ENCODE results near the gene PPP1R18. TPM values are rescaled to one million over a fixed set of nuclear protein-coding genes. Genes with fewer than 3 reads are reported as not detected.
"Not testable (repeated sequence)": the region's sequence is repeated elsewhere in the genome, so short reads cannot be mapped to it uniquely, and the experiment has no call there.

The PPP1R18 gene
- total RNA-seq, 2 donors from 2014 or later: 6.3 to 16.7 TPM

DNA sequence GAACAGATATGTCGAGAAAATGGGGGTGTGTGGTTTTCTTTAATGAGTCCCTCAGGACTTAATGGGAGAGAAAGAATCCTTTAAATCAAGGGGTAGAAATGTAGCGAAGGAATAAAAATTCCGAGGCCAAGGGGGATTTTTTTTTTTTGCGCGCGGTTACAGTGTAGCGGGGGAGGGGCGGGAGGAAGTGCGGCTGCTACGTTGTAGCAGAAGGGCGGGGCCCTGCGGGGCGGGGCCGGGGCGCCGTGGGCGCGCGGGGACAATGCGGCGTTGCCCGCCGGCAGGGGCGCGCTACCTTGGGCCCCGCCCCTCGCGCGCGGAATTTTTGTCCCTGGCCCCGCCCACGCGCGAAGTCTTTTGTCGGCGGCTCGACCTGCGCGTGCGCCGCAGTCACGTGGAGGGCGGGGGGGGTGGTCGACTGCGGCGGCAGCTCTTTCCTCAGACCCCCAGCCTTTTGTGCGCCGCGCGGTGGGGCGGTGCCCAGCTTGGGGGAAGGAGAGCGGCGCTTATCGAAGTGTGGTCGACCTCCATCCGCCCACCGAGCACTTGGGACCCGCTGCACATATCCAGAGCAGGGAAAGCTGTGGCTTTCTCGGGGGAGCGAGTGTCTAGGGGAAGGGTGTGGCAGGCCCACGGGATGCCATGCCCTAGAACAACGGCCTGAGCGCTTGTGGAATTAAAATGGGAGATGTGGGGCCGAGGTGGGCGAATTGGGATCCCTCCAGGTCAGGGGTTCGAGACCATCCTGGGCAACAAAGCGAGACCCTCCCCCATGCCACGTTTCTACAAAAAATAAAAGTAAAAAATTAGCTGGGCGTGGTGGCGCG lies 35.0 kb upstream of the PPP1R18 start:
- ATAC-seq (peak; percentile 68), DNase-seq (peak; percentile 89 to 95)
- intact Hi-C loops (cut with DNase I, micrococcal nuclease): loop anchor here (2.0 to 5.0 kb wide), 2 partner anchors 43 to 44 kb away; no protein-coding TSS in a partner anchor

DNA sequence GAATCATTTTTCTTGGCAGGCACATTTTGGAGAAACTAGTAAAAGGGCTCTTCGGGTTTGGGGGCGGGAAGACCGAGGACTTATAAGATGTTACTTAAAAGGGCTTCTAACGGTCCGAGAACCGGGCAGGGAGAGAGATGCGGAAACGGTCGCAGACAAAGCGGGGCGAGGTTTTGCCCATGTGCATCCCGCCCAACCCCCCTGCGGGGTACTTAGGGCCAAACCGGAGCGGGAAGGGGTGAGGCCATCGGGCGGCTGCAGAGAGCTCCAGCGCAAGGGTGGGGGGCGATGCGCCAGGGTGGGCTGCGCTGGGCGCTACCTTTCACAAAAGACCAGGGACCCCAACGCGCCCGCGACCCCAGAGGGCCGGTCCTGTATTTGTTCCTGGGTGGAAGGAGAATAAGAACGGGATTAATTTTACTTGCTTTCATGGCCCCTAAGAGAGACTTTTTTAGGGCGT lies 34.3 kb upstream of the PPP1R18 start:
- intact Hi-C loops (cut with DNase I, micrococcal nuclease): loop anchor here in 1 of 2 donors (5.0 kb wide), 1 partner anchor 43 kb away; no protein-coding TSS in a partner anchor
- DNase-seq (peak; percentile 85 to 87), ATAC-seq (peak; percentile 33)

DNA sequence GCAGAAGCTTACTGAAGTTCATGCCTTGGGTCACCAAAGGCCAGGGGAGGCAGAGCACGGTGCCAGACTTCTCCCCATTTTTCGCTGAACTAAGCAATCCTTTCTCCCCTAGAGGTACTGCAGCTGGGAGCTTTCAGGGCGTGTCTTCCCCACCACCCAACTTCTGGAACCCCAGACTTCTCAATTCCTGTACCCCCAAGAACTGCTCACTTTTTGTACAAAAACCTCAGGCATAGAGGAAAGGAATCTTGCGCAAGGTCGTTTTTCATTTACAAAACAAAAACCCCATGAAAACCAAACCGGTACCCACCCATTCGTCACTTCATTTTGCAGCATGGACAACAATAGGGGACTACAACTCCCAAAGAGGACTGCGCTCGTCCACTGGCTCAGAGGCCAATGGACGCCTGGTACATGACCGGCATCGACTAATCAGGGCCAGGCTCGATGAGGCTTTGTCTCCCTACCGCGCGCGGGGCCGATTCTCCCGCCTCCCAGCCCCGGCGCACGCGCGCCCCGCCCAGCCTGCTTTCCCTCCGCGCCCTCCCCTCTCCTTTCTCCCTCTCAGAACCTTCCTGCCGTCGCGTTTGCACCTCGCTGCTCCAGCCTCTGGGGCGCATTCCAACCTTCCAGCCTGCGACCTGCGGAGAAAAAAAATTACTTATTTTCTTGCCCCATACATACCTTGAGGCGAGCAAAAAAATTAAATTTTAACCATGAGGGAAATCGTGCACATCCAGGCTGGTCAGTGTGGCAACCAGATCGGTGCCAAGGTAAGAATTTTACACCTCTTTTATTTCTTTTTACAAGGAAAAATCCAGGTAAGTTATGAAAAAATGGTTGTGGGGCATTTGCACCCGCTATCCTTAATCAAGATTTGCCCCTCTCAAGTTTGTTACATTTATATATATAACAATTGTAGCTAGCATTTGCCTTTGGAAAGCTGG lies 33.6 kb upstream of the PPP1R18 start, which contains the start of gene TUBB:
TSS of gene TUBB (plus strand) at position 562 of the 947 bp plus-strand sequence. CDS start at position 717, 155 bp downstream.
- intact Hi-C loops (cut with DNase I, micrococcal nuclease): loop anchor here in 1 of 2 donors (5.0 kb wide), 1 partner anchor 43 kb away; no protein-coding TSS in a partner anchor
- DNase-seq: peak; percentile 97 to 98
- peak; percentile 71 for ATAC-seq

GRCh38 chr6:30719356-30719755 lies 32.9 kb upstream of the PPP1R18 start:
- intact Hi-C loops (cut with DNase I, micrococcal nuclease): no loop called here
- no peak for ATAC-seq
- DNase-seq: no peak

DNA sequence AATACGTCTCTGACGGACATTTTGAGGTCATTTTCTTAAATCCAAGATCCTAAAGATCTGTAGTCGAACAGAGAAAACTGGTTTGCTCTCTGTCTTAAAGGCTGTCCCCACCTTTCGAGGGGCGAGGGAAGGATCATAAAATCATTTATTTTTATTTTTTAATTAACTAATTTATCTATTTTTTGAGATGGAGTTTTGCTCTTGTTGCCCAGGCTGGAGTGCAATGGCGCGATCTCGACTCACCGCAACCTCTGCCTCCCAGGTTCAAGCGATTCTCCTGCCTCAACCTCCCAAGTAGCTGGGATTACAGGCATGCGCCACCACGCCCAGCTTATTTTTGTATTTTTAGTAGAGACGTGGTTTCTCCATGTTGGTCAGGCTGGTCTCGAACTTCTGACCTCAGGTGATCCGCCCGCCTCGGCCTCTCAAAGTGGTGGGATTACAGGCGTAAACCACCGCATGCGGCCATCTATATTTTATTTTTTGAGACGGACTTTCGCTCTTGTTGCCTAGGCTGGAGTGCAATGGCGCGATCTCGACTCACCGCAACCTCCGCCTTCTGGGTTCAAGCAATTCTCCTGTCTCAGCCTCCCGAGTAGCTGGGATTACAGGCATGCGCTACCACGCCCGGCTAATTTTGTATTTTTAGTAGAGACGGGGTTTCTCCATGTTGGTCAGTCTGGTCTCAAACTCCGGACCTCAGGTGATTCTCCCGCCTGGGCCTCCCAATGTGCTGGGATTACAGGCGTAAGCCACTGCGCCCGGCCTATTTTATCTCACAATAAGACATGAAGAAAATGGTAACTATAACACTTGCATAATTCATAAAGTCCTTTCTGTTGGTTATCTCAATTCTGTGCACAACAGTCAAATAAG lies 31.6 kb upstream of the PPP1R18 start:
- intact Hi-C loops (cut with DNase I, micrococcal nuclease); ATAC-seq: not testable (repeated sequence)
- DNase-seq: peak in 1 of 2 donors; percentile 31

DNA sequence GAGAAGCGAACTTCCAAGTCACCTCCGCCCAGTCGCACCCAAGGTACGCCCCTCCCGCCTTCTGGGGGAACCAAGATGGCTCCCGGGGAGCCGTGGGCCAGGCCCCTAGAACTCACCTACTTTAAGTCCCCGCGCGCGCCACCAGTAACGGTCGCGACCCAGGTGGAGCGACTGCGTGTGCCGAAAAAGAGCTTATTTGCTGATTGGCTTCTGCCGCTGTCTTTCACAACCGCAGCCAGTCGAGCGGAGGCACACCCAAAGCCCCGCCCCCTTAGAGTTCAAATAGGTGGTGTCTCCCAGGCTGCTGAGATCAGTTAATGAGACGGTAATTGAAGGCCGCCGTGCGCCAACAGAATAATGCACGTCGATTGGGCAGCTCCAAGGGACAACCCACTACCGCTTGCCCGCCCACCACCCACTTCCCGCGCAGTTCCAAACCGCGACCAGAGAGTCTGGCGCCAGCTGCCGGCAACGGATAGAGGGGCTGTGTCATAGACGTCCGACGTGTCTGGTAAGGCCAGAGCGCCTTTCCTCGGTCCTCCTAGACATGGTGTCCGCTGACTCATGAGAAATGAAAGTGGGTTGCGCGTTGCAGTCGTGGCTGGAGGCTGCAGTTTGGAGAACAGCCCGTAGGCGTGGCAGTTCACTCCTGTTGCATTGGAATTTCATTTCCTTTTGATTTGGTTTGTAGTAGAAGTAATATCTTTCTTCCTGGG lies 30.8 kb upstream of the PPP1R18 start, which contains the start of gene MDC1:
TSS of gene MDC1 (minus strand) at position 153 of the 716 bp plus-strand sequence. CDS start 2,106 bp downstream, outside the sequence.
- peak; percentile 73 for ATAC-seq
- peak; percentile 98 to 100 for DNase-seq
- intact Hi-C loops (cut with DNase I, micrococcal nuclease): no loop called here

- no peak for ATAC-seq
- DNase-seq: no peak
- intact Hi-C loops (cut with DNase I, micrococcal nuclease): no loop called here
Observed at GRCh38 chr6:30716879-30717128, 30.4 kb upstream of the PPP1R18 start.

DNA sequence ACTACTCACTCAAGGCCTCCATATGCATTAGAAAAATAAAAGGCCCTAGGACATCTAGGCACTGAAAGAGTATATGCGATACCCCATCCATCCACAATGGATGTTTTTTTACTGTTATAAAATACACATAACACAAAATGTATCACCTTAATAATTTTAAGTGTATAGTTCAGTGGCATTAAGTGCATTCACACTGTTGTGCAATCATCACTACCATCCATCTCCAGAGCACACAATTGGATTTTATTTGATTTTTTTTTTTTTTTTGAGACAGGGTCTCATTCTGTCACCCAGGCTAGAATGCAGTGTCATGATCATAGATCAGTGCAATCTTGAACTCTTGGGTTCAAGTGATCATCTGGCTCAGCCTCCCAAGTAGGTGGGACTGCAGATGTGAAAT lies 27.8 kb upstream of the PPP1R18 start:
- intact Hi-C loops (cut with DNase I, micrococcal nuclease): no loop called here
- ATAC-seq (no peak), DNase-seq (no peak)

DNA sequence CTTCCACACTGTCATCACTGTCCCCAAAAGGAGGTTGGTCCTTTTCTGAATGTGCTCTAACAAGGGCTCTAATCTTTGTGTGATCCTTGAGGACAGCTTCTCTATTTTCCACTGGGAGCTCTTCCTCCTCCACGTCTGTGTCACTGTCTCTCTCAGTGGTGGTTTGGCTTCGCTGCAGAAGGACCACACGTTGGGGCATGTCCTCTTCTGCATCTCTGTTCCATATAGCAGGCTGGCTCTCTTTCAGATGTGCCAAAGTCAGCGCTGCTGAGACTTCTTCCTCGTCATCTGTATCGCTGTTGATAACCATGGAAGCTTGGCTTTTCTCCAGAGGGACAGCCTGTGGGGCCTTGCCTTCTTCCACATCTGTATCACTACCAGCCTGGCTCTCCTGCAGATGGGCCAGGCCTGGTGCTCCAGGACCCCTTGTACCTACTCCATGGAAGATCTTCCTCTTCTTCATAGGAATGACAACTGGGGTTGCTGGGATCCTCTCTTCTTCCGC lies 26.0 kb upstream of the PPP1R18 start:
- DNase-seq (no peak), ATAC-seq (no peak)
- intact Hi-C loops (cut with DNase I, micrococcal nuclease): no loop called here

DNA sequence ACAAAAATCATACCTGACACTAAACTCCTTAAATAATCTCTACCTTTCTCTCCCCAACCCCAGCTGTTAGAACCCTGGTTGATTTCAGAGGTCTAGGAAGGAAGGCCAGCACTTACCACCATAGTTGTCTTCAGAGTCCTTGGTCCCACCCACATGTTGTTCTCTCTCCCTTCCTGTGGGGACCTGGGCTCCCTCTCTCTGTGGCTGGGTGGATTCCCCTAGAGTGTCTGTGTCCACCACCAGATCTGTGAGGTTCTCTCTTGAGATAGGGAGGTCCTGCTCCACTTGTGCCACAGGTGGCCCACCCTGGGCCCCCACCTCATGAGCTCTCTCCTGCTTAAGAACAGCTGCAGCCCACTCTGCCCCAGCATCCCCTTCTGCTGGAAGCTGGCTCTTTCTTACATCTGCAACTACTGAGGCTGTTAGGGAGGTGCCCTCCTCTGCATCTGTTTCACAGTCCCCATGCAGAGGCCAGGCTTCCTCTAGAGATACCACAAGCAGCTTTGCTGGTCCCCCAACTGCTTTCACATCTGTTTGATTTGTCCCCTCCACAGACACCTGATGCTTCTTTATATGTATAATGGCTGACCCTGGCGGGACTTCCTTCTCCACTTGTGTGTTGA lies 25.4 kb upstream of the PPP1R18 start:
- intact Hi-C loops (cut with DNase I, micrococcal nuclease): no loop called here
- DNase-seq (no peak), ATAC-seq (no peak)

DNA sequence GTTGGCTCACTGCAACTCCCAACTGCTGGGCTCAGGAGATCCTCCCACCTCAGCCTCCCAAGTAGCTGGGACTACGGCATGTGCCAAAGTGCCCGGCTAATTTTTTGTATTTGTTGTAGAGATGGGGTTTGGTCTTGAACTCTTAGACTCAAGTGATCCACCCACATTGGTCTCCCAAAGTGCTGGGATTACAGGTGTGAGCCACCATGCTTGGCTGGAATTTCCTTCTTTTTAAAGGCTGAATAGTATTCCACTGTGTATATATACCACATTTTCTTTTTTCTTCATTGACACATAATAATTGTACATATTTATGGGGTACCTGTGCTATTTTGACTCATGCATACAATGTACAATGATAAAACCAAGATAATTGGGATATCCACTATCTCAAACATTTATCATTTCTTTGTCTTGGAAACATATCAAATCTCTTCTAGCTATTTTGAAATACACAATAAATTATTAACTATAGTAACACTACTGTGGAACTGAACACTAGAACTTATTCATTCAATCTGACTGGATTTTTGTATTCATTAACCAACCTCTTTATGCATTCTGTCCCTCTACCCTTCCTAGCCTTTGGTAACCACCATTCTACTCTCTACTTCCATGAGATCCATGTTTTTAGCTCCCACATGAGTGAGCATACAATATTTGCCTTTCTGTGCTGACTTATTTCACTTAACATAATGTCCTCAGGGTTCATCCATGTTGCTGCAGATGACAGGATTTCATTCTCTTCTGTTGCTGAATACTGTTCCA lies 22.8 kb upstream of the PPP1R18 start:
- intact Hi-C loops (cut with DNase I, micrococcal nuclease): no loop called here
- DNase-seq (no peak), ATAC-seq (no peak)

DNA sequence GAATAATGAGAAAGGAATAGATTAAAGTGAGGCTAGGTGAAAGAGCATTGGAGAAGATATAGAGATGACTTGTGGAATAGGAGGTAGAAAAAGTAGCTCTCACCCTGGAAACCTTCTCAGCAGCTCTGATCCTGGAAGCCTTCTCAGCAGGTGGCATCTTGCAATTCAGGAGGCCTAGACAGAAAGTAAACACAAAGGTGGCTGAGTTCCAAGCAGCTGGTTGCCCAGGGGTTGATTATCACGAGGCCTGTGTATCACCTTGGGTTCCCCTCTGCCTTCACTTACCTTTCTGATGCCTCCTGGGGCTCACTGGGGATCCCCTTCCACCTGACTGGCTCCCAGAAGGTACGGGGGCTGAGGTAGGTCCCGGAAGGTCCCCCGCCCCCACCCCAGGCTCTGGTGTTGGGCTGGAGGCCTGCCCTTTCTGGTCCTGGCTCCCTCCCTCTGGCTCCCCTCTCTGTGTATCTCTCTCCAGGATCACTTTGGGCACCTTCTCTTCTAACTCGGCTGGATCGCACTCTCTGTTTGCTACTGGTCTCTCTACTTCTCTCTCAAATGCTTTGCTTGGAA lies 20.9 kb upstream of the PPP1R18 start:
- intact Hi-C loops (cut with DNase I, micrococcal nuclease): no loop called here
- DNase-seq (no peak), ATAC-seq (peak; percentile 76)

- ATAC-seq: no peak
- DNase-seq: no peak
- intact Hi-C loops (cut with DNase I, micrococcal nuclease): no loop called here
Observed at GRCh38 chr6:30705620-30706019, 19.2 kb upstream of the PPP1R18 start.

- no peak for ATAC-seq
- intact Hi-C loops (cut with DNase I, micrococcal nuclease): no loop called here
- no peak for DNase-seq
Observed at GRCh38 chr6:30703821-30704220, 17.4 kb upstream of the PPP1R18 start.

DNA sequence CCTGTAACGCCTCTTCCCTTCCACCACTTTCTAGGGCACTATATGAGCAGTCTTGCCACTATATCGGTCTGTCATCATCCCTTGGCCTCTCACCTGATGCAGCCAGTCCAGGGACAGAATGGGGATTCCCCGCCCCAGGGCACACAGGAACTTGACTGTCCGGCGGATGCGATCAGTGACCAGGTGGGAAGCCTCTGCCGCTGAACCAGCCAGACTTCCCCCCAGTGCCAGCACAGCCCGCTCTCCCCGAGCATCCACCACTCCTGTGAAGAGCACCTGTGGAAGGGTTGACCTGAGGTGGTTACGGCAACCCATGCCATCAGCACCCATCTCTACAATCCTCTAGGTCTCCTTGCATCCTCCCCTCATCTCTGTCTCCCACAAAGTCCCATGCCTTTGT lies 16.6 kb upstream of the PPP1R18 start:
- intact Hi-C loops (cut with DNase I, micrococcal nuclease): no loop called here
- DNase-seq (no peak), ATAC-seq (no peak)

DNA sequence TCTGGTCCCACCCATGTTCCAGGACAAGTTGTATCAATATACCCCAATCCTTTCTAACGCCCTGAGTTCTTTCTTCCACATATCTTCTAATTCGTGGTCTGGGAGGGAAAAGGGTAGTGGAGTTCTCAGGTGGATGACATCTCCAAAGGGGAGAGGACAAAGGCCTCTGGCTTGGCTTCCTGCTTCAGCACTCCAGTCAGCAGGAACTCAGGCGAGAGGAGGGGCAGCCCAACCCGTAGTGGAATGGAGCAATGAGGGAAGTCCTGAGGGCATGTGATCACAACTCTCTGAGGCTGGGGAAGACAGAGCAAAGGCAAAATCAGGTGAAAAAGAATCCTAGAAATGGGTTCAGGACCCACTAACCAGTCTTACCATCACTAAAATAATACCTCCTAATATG lies 13.9 kb upstream of the PPP1R18 start:
- intact Hi-C loops (cut with DNase I, micrococcal nuclease): no loop called here
- ATAC-seq (peak; percentile 85), DNase-seq (no peak)
